MM.1S (cell line): ENCODE results near the gene NUDT4B.
"Not testable (repeated sequence)": the region's sequence is repeated elsewhere in the genome, so short reads cannot be mapped to it uniquely, and the experiment has no call there.

Experiments
- CTCF ChIP-seq: fragments of 300-600 bp; sonication (generic); IDR thresholded peaks from 2 replicates; pipeline ENCODE4 v1.5.1; 2016; ENCODE audit warnings: antibody characterized with exemption, low read length, mixed read lengths
- EZH2 ChIP-seq: fragments of 300-600 bp; sonication (generic); optimal IDR thresholded peaks from 2 replicates; pipeline ENCODE3; 2017; ENCODE audit warnings: low read depth, mild to moderate bottlenecking, antibody characterized with exemption, low read length, mixed read lengths
- EZH2phosphoT487 ChIP-seq: fragments of 300-600 bp; sonication (generic); IDR thresholded peaks from 2 replicates; pipeline ENCODE4 v1.6.1; 2018; ENCODE audit warnings: antibody characterized with exemption, low read length

GRCh38 chr1:148761360-148761759 lies 12.8 kb downstream of the NUDT4B start:
- not testable (repeated sequence) for TF ChIP-seq EZH2phosphoT487, CTCF, EZH2
